ENCODE results near the gene EXOC4.
"Not testable (repeated sequence)": the region's sequence is repeated elsewhere in the genome, so short reads cannot be mapped to it uniquely, and the experiment has no call there.

Gene EXOC4

GRCh38 chr7:133319842-133320241, 67.0 kb downstream of the EXOC4 start:
- no peak for DNase-seq

- DNase-seq = no peak
These were observed 68.0 kb downstream of the EXOC4 start for GRCh38 chr7:133320891-133321290.

GRCh38 chr7:133321366-133321765, 68.5 kb downstream of the EXOC4 start:
- DNase-seq = not testable (repeated sequence)

DNA sequence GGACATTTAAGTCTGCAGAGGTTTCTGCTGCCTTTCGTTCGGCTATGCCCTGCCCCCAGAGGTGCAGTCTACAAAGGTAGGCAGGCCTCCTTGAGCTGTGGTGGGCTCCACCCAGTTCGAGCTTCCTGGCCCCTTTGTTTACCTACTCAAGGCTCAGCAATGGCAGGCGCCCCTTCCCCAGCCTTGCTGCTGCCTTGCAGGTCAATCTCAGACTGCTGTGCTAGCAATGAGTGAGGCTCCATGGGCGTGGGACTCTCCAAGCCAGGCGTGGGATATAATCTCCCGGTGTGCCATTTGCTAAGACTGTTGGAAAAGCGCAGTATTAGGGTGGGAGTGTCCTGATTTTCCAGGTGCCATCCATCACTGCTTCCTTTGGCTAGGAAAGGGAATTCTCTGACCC, 73.9 kb downstream of the EXOC4 start:
- DNase-seq = not testable (repeated sequence)

DNA sequence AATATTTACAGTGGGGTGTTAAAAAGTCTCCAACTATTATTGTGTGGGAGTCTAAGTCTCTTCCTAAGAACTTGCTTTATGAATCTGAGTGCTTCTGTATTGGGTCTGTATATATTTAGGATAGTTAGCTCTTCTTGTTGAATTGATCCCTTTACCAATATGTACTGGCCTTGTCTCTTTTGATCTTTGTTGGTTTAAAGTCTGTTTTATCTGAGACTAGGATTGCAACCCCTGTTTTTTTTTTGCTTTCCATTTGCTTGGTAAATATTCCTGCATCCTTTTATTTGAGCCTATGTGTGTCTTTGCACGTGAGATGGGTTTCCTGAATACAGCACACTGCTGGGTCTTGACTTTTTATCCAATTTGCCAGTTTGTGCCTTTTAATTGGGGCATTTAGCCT, 75.1 kb downstream of the EXOC4 start:
- not testable (repeated sequence) for DNase-seq

DNA sequence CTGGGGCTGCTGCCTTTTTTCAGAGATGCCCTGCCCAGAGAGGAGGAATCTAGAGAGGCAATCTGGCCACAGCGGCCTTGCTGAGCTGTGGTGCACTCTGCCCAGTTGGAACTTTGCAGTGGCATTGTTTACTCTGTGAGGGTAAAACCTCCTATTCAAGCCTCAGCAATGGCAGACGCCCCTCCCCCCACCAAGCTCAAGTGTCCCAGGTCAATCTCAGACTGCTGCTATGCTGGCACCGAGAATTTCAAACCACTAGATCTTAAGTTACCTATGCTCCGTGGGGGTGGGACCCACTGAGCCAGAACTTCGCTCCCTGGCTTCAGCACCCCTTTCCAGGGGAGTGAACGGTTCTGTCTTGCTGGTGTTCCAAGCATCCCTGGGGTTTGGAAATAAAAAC, 77.2 kb downstream of the EXOC4 start:
- no peak for DNase-seq

GRCh38 chr7:133331861-133332260, 79.0 kb downstream of the EXOC4 start:
- no peak for DNase-seq

DNA sequence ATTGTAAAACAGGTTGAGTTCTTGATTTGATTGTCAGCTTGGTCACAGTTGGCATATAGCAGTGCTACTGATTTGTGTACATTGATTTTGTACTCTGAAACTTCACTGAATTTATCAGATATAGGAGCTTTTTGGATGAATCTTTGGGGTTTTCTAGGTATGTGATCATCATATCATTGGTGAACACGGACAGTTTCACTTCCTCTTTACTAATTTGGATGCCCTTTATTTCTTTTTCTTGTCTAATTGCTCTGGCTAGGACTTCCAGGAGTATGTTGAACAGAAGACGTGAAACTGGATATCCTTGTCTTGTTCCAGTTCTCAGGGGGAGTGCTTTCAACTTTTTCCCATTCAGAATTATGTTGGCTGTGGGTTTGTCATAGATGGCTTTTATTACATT, 86.9 kb downstream of the EXOC4 start:
- DNase-seq = no peak

DNA sequence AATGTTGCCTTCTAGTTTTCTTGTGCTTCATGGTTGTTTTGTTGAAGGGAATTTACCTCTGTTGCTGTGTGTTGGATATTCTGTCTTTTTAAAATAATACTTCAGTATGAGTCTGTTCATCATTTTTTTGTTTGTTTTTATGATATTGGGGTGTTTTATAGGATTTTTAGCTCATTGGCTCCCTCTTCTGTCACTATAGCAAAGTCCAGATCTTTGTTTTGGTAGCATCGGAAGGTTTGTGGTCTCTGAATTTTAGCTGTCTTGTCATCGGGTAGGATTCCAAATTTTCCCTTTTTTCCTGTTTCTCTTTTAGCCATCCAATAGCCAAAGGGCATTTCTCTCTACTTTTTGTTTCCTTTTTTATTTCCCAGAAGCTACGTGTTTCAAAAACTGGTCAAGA, 91.4 kb downstream of the EXOC4 start:
- DNase-seq = no peak

DNA sequence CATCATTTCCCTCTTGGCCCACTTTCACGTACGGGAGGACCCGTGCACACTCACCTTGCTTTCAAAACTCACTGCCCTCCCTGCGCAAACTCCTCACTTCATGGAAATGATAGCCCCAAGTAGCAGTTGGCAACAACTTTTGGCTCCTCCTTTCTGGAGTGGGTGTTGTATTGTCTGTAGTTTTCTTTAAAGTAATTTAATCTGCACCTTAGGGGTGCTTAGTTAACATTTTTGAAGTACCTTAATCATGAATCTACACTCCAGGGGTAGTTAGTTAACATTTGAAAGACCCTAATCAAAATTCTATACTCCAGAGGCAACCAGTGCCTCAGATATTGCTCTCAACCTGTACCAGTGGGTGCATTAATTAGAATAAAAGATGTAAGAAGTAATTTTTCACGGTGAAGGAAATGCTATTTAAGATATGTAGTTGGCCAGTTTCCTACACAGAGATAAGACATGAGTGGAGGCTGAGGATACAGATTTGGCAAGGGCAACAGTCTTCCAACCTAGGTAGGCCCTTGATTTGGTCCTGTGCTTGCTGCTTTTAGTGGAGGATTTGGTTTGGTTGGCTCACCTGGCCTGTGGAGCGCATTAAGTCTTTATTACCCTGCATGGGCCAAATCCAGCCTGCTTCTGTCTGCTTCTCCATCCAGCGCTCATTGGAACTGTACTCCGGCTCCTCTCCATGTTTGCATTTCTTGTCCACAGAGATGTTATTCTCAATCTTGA, 93.0 kb downstream of the EXOC4 start:
- DNase-seq = no peak

DNA sequence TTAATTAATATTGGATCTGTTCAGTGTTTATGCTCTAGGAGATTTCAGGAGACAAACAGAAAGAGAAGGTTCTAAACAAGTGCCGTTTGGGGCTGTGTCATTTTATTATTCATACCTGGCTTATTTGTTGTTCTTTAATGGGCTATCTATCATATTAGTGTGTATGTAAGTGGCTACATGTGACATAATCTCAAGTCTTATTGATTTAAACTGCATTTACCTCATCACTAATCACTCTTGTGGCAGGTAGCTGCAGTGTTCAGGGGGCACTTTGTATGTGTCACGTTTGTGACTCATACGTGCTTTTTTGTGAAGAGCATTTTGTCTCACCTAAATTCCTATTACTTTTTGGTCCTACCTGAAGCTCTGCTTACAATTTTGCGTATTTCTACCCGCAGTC, 95.4 kb downstream of the EXOC4 start:
- DNase-seq = no peak

- no peak for DNase-seq
These were observed 96.2 kb downstream of the EXOC4 start for GRCh38 chr7:133349101-133349500.

DNA sequence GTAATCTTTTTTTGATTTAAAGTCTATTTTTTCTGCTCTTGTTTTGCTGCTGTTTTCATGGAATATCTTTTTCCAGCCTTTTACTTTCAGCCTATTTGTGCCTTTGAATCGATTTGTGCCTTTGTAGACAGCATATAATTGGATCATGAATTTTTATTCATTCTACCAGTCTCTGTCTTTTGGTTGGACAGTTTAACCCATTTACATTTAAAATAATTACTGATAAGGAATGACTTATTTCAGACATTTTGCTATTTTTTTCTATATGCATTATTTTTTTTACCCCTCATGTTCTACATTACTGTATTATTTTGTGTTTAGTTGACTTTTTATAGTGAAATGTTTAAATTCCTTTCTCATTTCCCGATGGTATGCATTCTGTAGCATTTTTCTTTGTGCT, 99.6 kb downstream of the EXOC4 start:
- no peak for DNase-seq

DNA sequence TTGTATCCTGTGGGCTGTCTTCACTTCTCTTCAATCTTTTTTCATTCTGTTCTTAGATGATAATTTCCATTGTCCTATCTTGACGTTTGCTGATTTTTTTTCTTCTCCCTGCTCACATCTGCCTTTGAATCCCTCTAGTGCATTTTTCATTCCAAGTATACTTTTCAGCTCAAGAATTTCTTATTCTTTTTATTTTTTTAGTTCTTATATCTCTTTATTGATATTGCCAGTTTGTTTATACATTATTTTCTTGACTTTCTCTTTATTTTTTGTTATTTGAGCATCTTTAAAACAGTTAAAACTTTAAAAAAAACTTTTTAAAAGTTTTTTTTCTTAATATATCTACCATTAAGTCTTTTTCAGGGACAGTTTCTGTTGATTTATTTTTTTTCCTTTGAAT, 100.9 kb downstream of the EXOC4 start:
- DNase-seq = no peak

- DNase-seq = no peak
These were observed 101.9 kb downstream of the EXOC4 start for GRCh38 chr7:133354546-133355324.

GRCh38 chr7:133355325-133355708, 102.4 kb downstream of the EXOC4 start:
- no peak for DNase-seq

DNA sequence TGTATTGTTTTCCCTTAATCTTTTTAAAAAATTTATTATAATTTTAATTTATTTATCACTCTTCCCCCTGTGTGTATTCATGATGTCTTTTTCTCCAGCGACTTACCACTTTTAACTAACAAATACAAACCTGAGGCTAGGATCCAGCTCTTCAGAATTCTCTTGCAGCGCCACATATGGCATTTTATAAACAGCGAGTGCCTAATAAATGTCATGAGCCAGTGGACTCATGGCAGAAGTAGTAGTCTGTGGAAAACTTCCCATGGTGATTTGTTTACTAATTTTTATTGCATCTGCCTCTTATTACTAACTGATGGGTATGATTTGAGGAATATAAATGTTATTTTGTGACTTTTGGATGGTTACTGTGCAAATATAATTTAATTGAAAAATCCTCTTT, 102.9 kb downstream of the EXOC4 start:
- DNase-seq = no peak

DNA sequence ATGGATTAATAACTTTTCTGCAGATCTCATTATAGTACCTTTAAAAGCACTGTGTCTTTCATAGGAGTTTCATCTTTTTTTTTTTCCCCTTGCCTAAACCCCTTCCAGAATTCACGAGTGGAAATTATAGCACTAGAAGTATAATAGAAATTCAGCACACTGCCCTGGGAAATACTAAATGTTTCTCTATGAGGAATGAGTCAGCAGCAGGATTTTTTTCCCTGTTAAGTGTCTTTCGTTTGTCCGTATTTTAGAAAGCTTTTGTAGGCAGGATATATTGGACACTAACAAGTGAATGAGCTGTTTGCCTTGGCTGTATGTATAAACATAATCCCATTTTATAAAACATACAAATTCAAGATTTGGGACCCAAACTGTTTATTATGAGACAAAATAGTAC, 105.8 kb downstream of the EXOC4 start:
- DNase-seq = no peak

DNA sequence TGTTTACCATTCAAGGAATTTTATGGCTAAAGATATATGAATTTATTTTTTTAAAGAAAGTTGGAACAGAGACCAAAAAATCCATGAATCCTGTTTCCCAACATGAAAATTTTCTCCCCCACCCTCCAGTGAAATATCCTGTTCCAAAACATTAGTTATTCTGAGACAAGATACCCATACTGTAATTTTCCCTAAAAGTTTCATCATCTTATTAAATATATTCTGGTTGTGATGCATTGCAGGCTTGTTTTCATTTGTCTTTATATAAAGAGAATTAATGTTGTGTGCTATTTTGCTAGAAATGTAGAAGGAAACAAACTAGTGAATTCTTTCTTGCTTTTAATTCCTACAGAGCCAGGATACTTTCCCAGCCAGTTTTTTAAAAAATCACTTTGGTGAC, 106.6 kb downstream of the EXOC4 start:
- no peak for DNase-seq

DNA sequence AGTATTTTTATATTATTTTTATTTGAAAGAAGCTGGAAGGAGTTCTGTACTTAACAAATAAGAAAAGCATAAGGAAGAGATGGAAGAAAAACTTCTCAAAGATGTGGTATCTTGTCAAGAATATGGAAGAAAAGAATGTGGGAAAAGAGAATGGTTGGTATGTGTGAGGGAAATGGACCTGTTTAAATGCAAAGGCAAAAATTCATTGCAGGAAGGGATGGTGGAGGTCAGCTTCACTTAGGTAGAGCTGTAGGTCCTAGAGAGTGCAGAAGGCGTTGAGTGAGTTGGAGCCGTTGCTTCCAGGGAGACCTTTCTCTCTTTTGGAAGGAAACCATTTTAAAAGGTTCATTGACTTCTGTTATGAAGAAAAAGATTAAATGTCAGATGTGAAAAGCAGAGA, 107.3 kb downstream of the EXOC4 start:
- no peak for DNase-seq

GRCh38 chr7:133361806-133362205, 108.9 kb downstream of the EXOC4 start:
- no peak for DNase-seq

DNA sequence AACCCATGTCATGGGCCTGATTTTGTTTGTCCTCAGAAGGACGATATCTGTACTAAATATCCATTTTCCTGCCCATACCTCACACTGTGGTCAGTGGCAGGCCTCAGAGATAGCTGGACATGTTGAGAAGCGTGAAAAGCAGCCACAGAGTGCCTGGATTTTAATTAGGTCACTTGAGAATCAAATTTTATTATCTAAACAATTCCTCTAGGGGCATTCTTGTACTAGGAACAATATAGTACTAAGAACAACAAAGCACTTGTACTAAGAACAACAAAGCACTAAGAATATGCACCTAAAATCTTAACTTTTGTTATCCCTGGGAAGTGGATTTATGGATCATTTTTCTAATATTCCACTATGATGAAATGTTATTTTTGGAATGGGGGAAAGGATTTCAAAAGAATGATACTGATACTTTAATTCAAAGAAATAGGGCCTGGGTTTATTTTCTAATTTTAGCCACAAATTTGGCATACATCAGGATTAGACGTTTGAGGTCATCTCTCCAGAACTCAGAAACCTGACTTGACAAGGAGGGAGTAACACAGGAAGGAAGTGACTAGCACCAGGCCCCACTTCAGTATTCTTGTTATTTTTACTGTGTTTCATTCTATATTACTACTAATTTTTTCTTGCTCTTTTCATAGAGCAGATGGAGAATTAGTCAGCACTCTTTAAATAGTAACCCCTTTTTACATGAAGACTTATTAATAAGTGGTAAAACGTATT, 112.2 kb downstream of the EXOC4 start:
- DNase-seq = no peak

- no peak for DNase-seq
These were observed 113.0 kb downstream of the EXOC4 start for GRCh38 chr7:133365917-133366316.

DNA sequence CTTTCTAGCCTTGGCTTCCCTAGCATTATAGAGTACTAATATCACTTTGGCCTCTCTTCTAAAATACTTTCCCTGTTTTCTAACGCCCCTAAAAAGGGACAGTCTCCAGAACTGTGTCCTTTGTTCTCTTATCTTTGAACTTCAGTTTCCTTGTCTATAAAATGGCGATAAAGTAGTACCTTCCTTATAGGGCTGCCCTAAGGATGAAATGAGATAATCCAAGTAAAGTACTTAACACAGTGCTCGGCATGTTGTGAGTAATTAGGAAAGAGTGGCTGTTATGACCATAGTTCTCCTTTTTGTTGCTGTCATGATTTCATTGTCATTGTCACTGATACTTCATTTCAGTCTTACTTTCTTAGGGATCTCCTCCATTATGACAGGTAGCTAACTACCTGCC, 114.7 kb downstream of the EXOC4 start:
- no peak for DNase-seq

All from NCI-H748 treated with DMSO at 0.1 percent for 48 hours (cell line).